ACHN (cell line): ENCODE data around the gene MAD1L1.
"Not testable (repeated sequence)": the region's sequence is repeated elsewhere in the genome, so short reads cannot be mapped to it uniquely, and the experiment has no call there.

ENCODE experiments used
- DNase-seq: peaks from one replicate; pipeline ENCODE4 v3.0.0-alpha.2; 2015
- in situ Hi-C: cut with HindIII; loops from 2 replicates; pipeline ENCODE4 v1.10.0; 2017; ENCODE audit warnings: low sequenced_read_pairs, low pct_ligation_motif_present, low pct_unique_long_range_greater_than_20kb

MAD1L1 gene

DNA sequence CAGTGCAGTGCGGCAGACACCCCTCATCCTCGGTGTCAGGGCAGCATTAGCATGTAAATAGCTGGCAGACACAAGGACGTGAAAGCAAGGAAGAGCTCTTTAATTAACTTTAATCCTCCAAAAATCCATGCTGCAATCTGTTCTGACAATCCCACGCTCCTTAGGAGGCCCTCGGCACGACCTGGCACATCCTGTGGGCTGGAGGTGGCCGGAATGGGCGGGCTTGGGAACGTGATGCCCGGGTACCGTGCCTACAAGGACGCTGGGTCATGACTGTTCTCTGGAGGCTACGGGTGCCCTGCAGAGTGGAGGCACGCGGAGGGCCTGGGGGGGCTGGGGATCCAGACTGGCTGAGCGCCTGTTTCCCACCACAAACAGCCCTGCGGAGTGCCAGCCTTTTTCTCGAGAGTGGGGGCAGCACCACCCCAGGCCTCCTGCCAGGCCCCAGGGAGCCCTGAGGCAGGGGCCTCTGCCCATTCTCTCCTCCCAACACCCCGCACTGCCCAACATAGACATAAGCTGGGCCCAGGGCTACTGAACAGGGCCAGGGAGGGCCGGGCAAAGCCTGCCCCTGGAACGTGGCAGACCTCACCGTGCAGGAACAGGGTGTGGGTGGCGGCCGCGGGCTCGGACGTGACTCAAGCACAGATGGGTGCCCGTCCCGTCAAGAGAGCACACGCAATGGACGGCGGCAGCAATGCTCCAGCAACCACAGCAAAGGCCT is 189.3 kb downstream of the MAD1L1 start:
- DNase-seq, result no peak
- in situ Hi-C loops, result no loop called here

DNA sequence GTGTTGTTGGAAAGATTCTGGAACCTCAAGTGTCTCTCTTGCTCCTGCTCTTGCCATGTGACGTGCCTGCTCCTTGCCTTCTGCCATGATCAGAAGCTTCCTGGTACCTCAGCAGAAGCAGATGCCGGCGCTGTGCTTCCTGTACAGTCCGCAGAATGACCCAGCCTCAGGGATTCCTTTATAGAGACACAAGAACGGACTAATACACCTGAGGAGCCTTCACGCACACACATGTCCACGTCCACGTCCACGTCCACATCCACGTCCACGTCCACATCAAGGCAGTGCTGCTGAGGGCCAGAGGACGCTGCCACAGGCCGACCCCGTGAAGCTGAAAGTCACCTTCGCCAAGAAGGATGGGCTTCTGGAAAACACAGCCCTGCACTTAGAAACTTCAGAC is 190.1 kb downstream of the MAD1L1 start:
- in situ Hi-C loops, result no loop called here
- DNase-seq, result no peak

DNA sequence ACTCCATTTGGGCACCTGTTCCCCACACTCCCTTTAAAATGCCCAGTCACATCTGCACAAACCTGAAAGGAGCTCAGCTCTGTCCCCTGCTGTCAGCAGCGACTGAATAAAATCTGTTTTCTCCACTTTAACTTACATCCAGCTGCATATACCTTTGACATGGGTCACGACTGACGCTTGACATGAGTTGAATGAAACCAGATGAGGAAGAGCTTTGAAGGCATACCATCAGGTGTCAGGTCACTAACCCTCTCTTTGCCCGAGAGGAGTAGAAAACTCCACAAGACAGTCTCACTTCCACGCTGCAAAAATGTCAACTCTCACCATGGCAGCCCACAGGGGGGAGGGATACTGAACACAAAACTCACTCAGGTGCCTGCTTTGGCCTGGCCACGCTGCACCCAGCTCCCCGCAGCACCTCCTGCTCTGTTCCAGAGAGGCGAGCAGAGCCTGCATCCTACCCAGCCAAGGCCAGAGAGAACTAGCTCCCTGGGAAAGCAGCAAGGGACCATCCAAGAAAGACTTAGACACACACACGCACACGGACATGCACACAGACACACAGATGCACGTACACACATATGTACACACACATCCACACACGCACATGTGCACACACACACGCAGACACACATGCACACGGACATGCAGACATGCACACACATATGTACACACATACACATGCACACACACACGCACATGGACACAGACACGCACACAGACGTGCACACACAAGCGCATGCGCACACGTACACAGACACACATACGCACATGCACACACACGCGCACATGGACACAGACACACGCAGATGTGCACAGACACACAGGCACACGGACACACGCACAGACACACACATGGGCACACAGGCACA is 191.0 kb downstream of the MAD1L1 start:
- in situ Hi-C loops, result no loop called here
- no peak for DNase-seq

DNA sequence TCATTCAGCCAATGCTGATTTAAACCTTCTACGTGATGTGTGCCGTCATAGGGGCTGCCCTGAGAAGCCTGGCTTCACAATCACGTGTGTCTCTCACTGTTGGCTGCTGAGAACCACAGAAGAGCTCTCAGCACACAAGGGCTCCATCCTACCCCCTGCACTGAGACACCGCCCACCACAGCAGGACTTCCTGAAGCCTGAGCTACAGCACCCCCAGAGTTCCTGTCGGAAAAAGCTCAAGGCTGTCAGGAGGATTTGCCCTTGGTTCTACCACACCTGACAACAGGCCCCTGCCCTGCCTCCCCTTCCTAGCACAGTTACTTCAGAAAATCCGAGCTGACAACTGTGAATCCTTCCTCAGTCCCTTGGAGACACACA is 191.9 kb downstream of the MAD1L1 start:
- DNase-seq, result no peak

DNA sequence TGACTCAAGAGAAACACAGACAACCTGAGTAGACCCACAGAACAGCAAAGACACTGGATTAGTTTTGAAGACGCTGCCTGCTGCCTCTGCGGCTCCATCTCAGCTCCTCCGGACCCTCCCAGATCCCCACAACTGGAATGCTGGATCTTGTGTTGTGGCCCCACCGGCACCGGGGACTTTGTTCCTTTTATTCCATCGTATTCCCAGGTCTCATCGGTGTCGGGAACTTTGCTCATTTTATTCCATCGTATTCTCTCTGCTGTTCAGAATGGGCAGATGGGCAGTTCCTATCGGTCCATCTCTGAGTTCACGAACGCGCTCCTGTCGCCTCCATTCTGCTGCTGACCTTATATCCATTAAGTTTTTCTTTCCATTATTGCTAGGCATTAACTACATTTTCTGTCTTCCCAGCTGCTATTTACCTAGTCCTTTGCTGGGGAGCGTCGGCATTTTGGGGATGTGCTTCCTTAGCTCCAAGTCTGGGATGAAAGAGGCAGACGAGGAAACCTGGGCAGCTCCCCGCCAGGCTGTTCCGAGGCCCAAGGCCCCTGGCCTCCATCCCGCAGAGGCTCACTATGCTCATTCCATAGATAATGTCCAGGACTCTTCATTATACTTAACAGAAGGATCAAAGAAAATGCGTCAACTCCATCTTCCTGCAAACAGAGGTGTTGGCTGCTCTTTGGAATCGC is 192.4 kb downstream of the MAD1L1 start:
- DNase-seq, result no peak
- in situ Hi-C loops, result no loop called here

More for the DNA sequence above, 191.9 kb downstream of the MAD1L1 start:
- in situ Hi-C loops, result no loop called here

DNA sequence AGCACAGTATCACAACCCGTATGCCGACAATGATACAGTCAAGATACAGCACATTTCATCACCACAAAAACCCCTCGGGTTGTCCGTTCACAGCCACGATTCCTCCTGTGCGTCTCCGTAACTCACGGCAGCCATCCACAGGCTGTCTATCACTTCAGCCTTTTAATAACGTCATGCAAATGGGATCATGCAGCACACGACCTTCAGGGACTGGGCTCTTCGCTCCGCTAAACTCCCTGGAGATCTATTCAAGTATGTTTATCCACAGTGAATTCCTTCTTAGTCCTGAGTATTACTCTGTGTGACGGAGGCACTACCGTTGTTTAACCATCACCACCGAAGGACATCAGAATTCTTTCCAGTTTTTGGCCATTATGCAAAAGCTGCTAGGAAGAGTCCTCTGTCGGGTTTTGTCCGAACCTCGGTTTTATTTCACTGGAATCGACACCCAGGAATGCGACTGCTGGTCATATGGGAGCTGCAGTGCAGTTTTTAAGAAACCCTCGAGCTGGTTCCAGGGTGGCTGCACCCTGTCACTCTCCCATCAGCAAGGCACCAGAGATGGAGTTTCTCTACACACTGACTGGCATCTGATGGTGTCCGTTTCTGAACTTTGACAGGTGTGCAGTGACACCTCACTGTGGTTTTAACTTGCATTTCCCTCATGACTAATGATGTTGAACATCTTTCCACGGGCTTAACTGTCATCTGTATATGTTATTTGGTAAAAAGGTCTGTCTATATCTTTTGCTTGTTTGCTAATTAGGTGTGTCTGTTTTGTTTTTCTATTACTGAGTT is 193.6 kb downstream of the MAD1L1 start:
- in situ Hi-C loops, result no loop called here
- no peak for DNase-seq

DNA sequence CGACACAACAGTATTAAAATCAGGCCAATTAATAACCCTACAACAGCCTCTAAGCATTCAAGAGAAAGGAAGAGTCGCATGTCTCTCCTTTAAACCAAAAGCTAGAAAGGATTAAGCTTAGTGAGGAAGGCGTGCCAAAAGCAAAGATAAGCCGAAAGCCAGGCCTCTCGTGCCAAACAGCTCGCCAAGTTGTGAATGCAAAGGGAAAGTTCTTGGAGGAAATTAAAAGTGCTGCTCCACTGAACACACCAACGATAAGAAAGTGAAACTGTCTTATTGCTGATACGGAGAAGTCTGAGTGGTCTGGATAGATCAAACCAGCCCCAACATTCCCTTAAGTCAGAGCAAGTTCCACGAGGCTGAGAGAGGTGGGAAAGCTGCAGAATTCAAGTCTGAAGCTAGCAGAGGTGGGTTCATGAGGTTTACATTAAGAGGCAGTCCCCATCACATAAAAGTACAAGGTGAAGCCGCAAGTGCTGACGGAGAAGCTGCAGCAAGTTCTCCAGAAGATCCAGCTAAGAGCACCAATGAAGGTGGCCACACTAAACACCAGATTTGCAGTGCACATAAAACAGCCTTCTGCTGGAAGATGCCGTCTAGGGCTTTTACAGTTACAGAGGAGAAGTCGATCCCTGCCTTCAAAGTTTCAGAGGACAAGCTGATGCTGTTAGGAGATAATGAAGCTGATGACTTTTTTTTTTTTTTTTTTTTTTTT is 194.8 kb downstream of the MAD1L1 start:
- in situ Hi-C loops, result no loop called here
- peak; percentile 7 for DNase-seq

DNA sequence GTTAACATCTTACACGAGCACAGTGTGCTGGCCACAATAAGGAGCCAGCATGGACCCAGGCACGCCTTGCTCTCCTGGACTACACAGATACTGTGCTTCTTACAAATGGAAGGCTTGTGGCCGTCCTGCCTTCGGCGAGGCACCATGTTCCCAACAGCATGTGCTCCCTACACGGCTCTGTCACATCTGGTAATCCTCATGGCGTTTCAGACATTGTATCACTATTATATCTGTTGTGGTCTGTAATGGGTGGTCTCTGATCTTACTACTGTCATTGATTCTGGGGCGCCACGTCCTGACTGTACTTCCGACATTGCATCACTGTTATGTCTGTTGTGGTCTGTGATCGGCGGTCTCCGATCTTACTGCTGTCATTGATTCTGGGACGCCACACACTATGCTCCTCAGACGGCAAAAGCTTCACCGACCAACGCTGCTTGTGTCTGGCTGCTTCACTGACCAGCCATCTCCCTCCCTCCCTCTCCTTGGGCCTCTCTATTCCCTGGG is 195.4 kb downstream of the MAD1L1 start:
- in situ Hi-C loops, result no loop called here
- DNase-seq, result no peak

DNA sequence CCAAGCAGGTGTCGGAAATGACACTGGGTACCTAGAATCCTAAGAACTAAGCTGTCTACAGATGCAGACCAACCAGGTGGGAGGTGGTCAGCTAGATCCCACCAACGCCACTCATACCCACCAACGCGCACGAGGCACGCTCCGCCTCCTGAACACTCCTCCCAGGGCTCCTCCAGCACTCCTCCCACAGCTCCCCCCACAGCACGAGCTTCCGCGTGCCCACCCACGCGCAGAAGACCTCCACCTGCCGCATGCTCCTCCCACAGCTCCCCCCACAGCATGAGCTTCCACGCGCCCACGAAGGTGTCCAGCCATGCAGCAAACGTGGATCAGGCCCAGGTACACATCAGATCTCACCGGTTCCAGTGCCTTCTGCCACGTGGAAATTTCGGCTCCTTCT is 196.0 kb downstream of the MAD1L1 start:
- no peak for DNase-seq
- in situ Hi-C loops, result no loop called here

DNA sequence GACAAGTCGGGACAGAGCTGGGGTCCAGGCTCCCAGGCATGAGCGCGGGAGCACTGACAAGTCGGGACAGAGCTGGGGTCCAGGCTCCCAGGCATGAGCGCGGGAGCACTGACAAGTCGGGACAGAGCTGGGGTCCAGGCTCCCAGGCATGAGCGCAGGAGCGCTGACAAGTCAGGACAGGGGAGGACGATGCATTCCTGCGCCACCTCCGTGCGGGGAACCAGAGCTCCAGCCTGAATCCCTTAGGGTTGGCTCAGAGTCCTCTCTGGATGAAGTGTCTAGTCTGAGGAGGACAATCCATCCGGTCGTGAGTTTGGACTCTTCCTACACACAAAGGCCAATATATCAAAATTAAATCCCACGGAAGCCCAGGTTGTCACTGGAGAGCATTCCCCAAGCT is 196.5 kb downstream of the MAD1L1 start:
- DNase-seq, in situ Hi-C loops: not testable (repeated sequence)

DNA sequence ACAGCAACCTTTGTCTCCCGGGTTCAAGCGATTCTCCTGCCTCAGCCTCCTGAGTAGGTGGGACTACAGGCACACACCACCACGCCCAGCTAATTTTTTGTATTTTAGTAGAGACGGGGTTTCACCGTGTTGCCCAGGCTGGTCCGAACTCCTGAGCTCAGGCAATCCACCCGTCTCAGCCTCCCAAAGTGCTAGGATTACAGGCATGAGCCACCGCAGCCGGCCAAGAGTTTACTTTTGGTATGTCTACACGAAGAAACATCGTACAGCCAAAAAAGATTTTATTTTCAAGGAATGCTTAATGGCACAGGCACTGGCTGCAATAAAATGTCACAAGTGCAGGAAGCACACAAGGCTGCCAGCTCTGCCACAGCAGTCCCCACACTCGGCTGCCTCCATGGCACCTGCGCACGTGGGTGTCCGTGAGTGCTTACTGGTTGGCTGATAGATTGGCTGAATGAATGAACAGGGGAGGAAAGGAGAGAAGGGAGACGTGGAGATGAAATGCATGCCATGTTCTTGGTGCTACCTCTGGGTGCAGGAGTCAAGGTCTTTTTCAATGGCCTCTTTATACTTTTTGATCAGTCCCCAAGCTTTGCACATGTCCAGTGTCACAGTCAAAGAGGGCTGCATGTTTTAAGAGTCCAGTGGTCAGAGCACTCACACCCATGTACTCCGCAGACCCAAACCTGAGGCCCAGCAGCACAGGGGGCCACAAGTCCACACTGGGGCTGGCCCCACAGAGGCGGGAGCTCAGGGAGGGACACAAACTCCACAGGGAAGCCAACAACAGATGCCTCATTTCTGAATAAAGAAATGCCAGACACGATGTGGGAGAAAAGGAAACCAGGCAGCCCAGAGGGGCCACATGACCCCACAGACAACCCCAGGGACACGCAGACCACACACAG is 198.2 kb downstream of the MAD1L1 start:
- in situ Hi-C loops, result no loop called here
- DNase-seq, result no peak

DNA sequence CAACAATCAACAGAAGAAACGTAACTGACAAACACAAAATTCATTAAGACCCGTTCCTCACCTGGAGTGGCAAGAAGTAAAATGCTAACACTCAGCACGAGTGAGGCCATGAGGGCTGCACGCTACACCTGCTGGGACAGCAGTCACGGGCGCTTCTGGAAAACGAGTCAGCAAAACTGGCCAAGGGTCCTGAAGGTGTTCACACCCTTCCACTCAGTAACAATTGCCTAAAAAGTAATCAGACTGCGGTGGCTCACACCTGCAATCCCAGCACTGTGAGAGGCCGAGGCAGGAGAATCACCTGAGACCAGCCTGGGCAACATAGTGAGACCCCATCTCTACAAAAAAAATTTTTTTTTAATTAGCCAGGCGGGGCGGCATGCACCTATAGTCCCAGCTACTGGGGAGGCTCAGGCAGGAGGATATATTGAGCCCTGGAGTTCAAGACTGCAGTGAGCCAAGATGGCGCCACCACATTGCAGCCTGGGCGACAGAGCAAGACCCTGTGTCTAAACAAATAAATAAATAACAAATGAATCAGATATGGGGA is 199.1 kb downstream of the MAD1L1 start:
- no peak for DNase-seq
- in situ Hi-C loops, result no loop called here

DNA sequence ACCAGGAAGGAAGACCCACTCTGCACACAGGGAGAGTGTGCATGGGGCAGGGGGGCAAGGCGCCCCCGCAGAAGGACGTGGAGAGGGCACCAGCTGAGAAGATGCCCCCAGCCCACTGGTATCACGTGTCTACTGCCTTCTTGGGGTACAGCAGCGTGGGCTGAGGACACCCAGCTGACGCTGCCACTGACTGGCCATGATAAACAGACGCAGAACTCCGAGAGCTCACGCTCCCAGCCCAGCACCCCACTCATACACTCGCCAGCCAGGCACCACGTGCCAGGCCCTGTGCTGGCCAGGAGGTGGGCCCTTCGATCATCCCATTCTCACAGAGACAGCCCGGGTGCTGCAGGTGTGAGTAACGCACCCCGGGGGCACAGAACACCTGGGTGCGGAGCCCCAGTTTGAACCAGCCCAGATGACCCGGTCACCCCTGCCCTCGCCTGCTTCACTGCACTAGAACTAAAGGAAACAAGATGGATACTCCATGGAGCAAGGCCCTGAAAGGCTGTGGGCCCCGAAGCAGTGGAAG is 199.8 kb downstream of the MAD1L1 start:
- no peak for DNase-seq
- in situ Hi-C loops, result no loop called here

DNA sequence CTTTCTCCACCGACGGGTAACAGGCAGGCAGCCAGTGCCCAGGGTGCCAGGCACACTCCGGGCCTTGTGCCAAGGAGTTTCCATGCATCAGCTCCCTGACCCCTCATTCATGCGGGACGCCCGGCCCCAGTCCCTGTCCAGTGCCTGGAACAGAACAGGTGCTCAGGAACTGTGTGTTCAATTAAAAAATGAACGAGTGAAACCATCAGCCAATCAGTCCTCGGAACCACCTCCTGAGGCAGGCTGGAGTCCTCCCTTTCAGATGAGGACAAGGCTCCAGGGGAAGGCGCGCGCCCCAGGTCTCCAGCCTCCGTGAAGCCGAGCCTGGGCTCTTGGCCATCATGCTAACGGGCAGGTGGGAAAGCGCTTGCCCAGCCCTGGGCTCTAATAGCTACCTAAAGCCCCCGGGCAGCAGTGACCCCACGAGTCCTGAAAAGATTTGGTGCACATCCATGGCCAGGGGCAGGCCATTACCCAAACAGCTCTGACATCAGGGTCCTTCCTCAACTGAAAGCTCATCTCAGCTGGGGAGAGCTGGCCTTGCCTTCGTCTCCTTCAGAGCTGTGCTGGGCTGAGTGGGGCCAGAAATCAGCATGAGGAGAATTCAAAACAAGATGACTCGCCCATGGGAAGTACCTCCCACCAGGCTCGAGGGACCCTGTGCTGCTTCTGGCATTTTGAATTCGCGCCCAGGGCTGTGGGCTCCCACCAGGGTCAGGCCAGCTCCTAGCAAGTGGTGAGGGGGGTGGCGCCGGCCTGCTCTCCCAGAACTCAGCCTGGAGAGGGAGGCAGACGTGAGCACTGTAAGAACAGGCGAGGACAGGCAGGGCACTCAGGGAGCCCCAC is 200.5 kb downstream of the MAD1L1 start:
- in situ Hi-C loops, result no loop called here
- peak; percentile 80 for DNase-seq

DNA sequence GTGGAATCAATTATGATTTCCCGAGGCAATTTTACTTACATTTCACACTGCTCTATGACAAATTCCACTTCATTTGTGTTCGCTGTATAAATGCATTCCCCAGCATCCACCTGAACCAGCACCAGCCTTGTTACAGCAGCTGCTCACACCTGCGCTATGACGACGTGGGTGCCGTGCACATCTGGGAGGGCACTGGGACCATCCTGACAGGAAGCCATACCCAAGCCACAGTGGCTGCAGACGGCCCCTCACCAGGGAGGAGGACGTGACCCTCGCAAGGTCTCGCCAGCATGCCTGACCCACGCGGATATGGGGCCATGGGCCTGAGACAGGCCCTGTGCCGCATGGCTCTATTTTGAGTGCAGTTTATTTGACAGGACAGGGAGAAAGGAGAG is 201.3 kb downstream of the MAD1L1 start:
- DNase-seq, result no peak
- in situ Hi-C loops, result no loop called here
